HEK293 (cell line): Measurements from ENCODE around the gene IL36B.
A peak's percentile ranks its signal among the peaks of the same experiment; 100 is the strongest.

Experiments used
- CTCF ChIA-PET: fragments of 350-600 bp; formaldehyde crosslinking; extraction: SDS; loops from one replicate; lab custom pipeline; 2021; ENCODE audit warnings: antibody characterized with exemption; lab: Yijun Ruan, JAX
- POLR2A ChIA-PET: fragments of 300-600 bp; formaldehyde crosslinking; extraction: SDS; loops from one replicate; lab custom pipeline; 2020; ENCODE audit warnings: antibody characterized with exemption, inconsistent platforms; lab: Yijun Ruan, JAX
- H3K27ac ChIP-seq: fragments of 200-500 bp; sonication (Bioruptor generic); 2 replicates; pipeline ENCODE4 v1.5.1; 2014; ENCODE audit warnings: low read depth, low read length, control low read depth, inconsistent platforms; ENCODE audit errors: extremely low read depth
- H3K36me3 ChIP-seq, 2 experiments: fragments of 200-500 bp in 1 of 2; sonication (Bioruptor generic) in 1 of 2; 1 replicate in 1 of 2; 2 replicates in 1 of 2; pipeline ENCODE4 v1.5.1; 2014 to 2017; ENCODE audit warnings: inconsistent platforms in 2 of 2, low read length in 2 of 2; ENCODE audit not compliant: control insufficient read depth in 2 of 2, insufficient read depth in 1 of 2
- H3K4me1 ChIP-seq: fragments of 200-500 bp; sonication (Bioruptor generic); 2 replicates; pipeline ENCODE4 v1.5.1; 2014; ENCODE audit warnings: mild to moderate bottlenecking, low read length, inconsistent platforms; ENCODE audit not compliant: control insufficient read depth, insufficient read depth
- H3K4me3 ChIP-seq: 2 replicates; pipeline ENCODE4 v1.5.1; 2011; ENCODE audit warnings: low read depth, mild to moderate bottlenecking, control low read depth, low read length, moderate library complexity
- H3K9me3 ChIP-seq: fragments of 200-500 bp; sonication (Bioruptor generic); 2 replicates; pipeline ENCODE4 v1.5.1; 2014; ENCODE audit warnings: low read depth, low read length, inconsistent platforms; ENCODE audit not compliant: control insufficient read depth, insufficient read depth
- BCL11A ChIP-seq: fragments of 450-650 bp; formaldehyde crosslinking; IDR thresholded peaks from 2 replicates; pipeline ENCODE4 v1.5.1; 2016; ENCODE audit warnings: low read depth, missing biosample characterization, missing genetic modification characterization
- EGR2 ChIP-seq: fragments of 450-650 bp; formaldehyde crosslinking; IDR thresholded peaks from 2 replicates; pipeline ENCODE4 v1.5.1; 2016; ENCODE audit warnings: low read depth, missing biosample characterization, missing genetic modification characterization
- GLI2 ChIP-seq: fragments of 450-650 bp; formaldehyde crosslinking; IDR thresholded peaks from 2 replicates; pipeline ENCODE4; 2017; ENCODE audit warnings: missing biosample characterization, missing genetic modification characterization, low read depth, borderline replicate concordance
- GLIS1 ChIP-seq: fragments of 450-650 bp; formaldehyde crosslinking; IDR thresholded peaks from 2 replicates; pipeline ENCODE4 v1.5.1; 2016; ENCODE audit warnings: missing biosample characterization, missing genetic modification characterization
- KLF1 ChIP-seq: fragments of 450-650 bp; formaldehyde crosslinking; IDR thresholded peaks from 2 replicates; pipeline ENCODE4 v1.5.1; 2016; ENCODE audit warnings: missing biosample characterization, missing genetic modification characterization
- KLF8 ChIP-seq: fragments of 450-650 bp; formaldehyde crosslinking; IDR thresholded peaks from 2 replicates; pipeline ENCODE4 v1.5.1; 2016; ENCODE audit warnings: missing biosample characterization, missing genetic modification characterization
- PATZ1 ChIP-seq: fragments of 450-650 bp; formaldehyde crosslinking; IDR thresholded peaks from 2 replicates; pipeline ENCODE4 v1.5.1; 2016; ENCODE audit warnings: missing biosample characterization, missing genetic modification characterization
- PRDM1 ChIP-seq: fragments of 450-650 bp; formaldehyde crosslinking; IDR thresholded peaks from 2 replicates; pipeline ENCODE4; 2016; ENCODE audit warnings: missing biosample characterization, missing genetic modification characterization
- SCRT1 ChIP-seq: fragments of 450-650 bp; formaldehyde crosslinking; IDR thresholded peaks from 2 replicates; pipeline ENCODE4 v1.5.1; 2016; ENCODE audit warnings: missing biosample characterization, missing genetic modification characterization, borderline replicate concordance
- SETDB1 ChIP-seq: IDR thresholded peaks from one replicate; pipeline ENCODE4 v1.6.1; 2017; ENCODE audit warnings: mild to moderate bottlenecking, low read length, moderate library complexity, mixed read lengths; ENCODE audit not compliant: insufficient read length
- TRIM28 ChIP-seq: IDR thresholded peaks from 2 replicates; pipeline ENCODE4 v1.6.1; 2011; ENCODE audit warnings: low read length, control low read depth, borderline replicate concordance
- ZBTB10 ChIP-seq: fragments of 450-650 bp; formaldehyde crosslinking; IDR thresholded peaks from 2 replicates; pipeline ENCODE4 v1.5.1; 2016; ENCODE audit warnings: missing biosample characterization, missing genetic modification characterization
- ZIC2 ChIP-seq: fragments of 450-650 bp; formaldehyde crosslinking; IDR thresholded peaks from 2 replicates; pipeline ENCODE4 v1.5.1; 2016; ENCODE audit warnings: missing biosample characterization, missing genetic modification characterization
- ZNF16 ChIP-seq: fragments of 450-650 bp; formaldehyde crosslinking; IDR thresholded peaks from 2 replicates; pipeline ENCODE4 v1.5.1; 2016; ENCODE audit warnings: low read depth, missing biosample characterization, missing genetic modification characterization
- ZNF211 ChIP-seq: fragments of 450-650 bp; formaldehyde crosslinking; IDR thresholded peaks from 2 replicates; pipeline ENCODE4 v1.5.1; 2016; ENCODE audit warnings: low read depth, missing biosample characterization, missing genetic modification characterization
- ZNF23 ChIP-seq: fragments of 450-650 bp; formaldehyde crosslinking; IDR thresholded peaks from 2 replicates; pipeline ENCODE4 v1.5.1; 2016; ENCODE audit warnings: missing biosample characterization, missing genetic modification characterization, borderline replicate concordance
- ZNF26 ChIP-seq: fragments of 450-650 bp; formaldehyde crosslinking; IDR thresholded peaks from 2 replicates; pipeline ENCODE4 v1.5.1; 2016; ENCODE audit warnings: missing biosample characterization, missing genetic modification characterization
- ZNF366 ChIP-seq: fragments of 450-650 bp; formaldehyde crosslinking; conservative IDR thresholded peaks from 2 replicates; pipeline ENCODE4 v1.5.1; 2016; ENCODE audit warnings: missing biosample characterization, missing genetic modification characterization
- ZNF449 ChIP-seq: fragments of 450-650 bp; formaldehyde crosslinking; IDR thresholded peaks from 2 replicates; pipeline ENCODE4 v1.5.1; 2017; ENCODE audit warnings: missing biosample characterization, mild to moderate bottlenecking, missing genetic modification characterization, moderate library complexity
- ZNF510 ChIP-seq: fragments of 450-650 bp; formaldehyde crosslinking; IDR thresholded peaks from 2 replicates; pipeline ENCODE4 v1.5.1; 2018; ENCODE audit warnings: mild to moderate bottlenecking, missing genetic modification characterization, missing biosample characterization; ENCODE audit not compliant: insufficient replicate concordance
- ZNF521 ChIP-seq: fragments of 450-650 bp; formaldehyde crosslinking; IDR thresholded peaks from 2 replicates; pipeline ENCODE4 v1.5.1; 2017; ENCODE audit warnings: missing biosample characterization, mild to moderate bottlenecking, missing genetic modification characterization
- ZNF544 ChIP-seq: fragments of 450-650 bp; formaldehyde crosslinking; IDR thresholded peaks from 2 replicates; pipeline ENCODE4 v1.5.0; 2017; ENCODE audit warnings: missing biosample characterization, missing genetic modification characterization
- ZNF571 ChIP-seq: fragments of 450-650 bp; formaldehyde crosslinking; IDR thresholded peaks from 2 replicates; pipeline ENCODE4 v1.5.0; 2017; ENCODE audit warnings: missing biosample characterization, missing genetic modification characterization
- ZNF621 ChIP-seq: fragments of 450-650 bp; formaldehyde crosslinking; IDR thresholded peaks from 2 replicates; pipeline ENCODE4 v1.5.1; 2017; ENCODE audit warnings: missing biosample characterization, missing genetic modification characterization
- ZNF626 ChIP-seq: fragments of 450-650 bp; sonication (Bioruptor Pico); formaldehyde crosslinking; IDR thresholded peaks from 2 replicates; pipeline ENCODE4 v1.5.1; 2018; ENCODE audit warnings: missing biosample characterization, missing genetic modification characterization, inconsistent platforms
- ZNF776 ChIP-seq: fragments of 450-650 bp; formaldehyde crosslinking; IDR thresholded peaks from 2 replicates; pipeline ENCODE4 v1.5.0; 2017; ENCODE audit warnings: missing biosample characterization, missing genetic modification characterization, borderline replicate concordance
- ZSCAN23 ChIP-seq: fragments of 450-650 bp; formaldehyde crosslinking; IDR thresholded peaks from 2 replicates; pipeline ENCODE4 v1.5.1; 2016; ENCODE audit warnings: missing biosample characterization, missing genetic modification characterization

Gene IL36B

GRCh38 chr2:113002677-113003076, 50.0 kb downstream of the IL36B start:
- ChIA-PET POLR2A (no interaction called here), CTCF (interaction anchor here (0.5 kb wide), 1 partner anchor 18 kb away, joined by 5 read pairs; no protein-coding TSS in a partner anchor)
- Histone ChIP-seq H3K4me1 (no peaks in the 10 kb centered on the region), H3K36me3 (no peaks in the 10 kb centered on the region), H3K27ac (no peak overlapping the region), H3K9me3 (no peaks in the 10 kb centered on the region), H3K4me3 (no peak overlapping the region)
- no peak for TF ChIP-seq ZNF544 (tag by site-specific recombination)
- no peak for TF ChIP-seq PATZ1 (tag by site-specific recombination)
- no peak for TF ChIP-seq SCRT1 (tag by site-specific recombination)
- TF ChIP-seq EGR2 (tag by site-specific recombination) = no peak
- no peak for TF ChIP-seq TRIM28
- no peak for TF ChIP-seq KLF1

GRCh38 chr2:113000436-113000835, 52.2 kb downstream of the IL36B start:
- no peaks in the 10 kb centered on the region for H3K36me3 ChIP-seq
- POLR2A ChIA-PET = no interaction called here
- CTCF ChIA-PET = interaction anchor here (1.0 kb wide), 1 partner anchor 22 kb away, joined by 3 read pairs; no protein-coding TSS in a partner anchor
- no peak overlapping the region for H3K4me3 ChIP-seq
- H3K9me3 ChIP-seq = no peaks in the 10 kb centered on the region
- H3K27ac ChIP-seq = no peak overlapping the region
- no peak for TF ChIP-seq BCL11A
- TF ChIP-seq ZNF366 (tag by site-specific recombination) = no peak
- TF ChIP-seq ZNF776 (tag by site-specific recombination) = no peak
- TF ChIP-seq PRDM1 (tag by site-specific recombination) = no peak
- no peak for TF ChIP-seq ZNF449
- peak; percentile 8 for TF ChIP-seq ZNF510 (tag by site-specific recombination)
- TF ChIP-seq ZNF621 = no peak
- no peak for TF ChIP-seq ZNF26
- no peak for TF ChIP-seq ZSCAN23 (tag by site-specific recombination)
- no peak for TF ChIP-seq ZNF23
- TF ChIP-seq ZIC2 (tag by site-specific recombination) = no peak
- peak; percentile 56; the same call in 1 of the 2 replicates for TF ChIP-seq ZNF626
- TF ChIP-seq SETDB1 = peak; percentile 77
- no peak for TF ChIP-seq ZNF571 (tag by site-specific recombination)
- no peak for TF ChIP-seq KLF8 (tag by site-specific recombination)
- no peak for TF ChIP-seq ZNF521 (tag by site-specific recombination)
- no peak for TF ChIP-seq GLI2 (tag by site-specific recombination)
- no peak for TF ChIP-seq GLIS1 (tag by site-specific recombination)
- TF ChIP-seq ZNF211 (tag by site-specific recombination) = no peak
- no peak for TF ChIP-seq ZNF16 (tag by site-specific recombination)
- no peak for TF ChIP-seq ZBTB10
- no peaks in the 10 kb centered on the region for H3K4me1 ChIP-seq
